ENCODE results near the gene LOXL3. TPM values are rescaled to one million over a fixed set of nuclear protein-coding genes. Genes with fewer than 3 reads are reported as not detected.

Gene LOXL3
- total RNA-seq, 1 donor from 2014 or later = 8.1 TPM

GRCh38 chr2:74577448-74577847 lies 23.7 kb upstream of the LOXL3 start:
- H3K4me3 ChIP-seq = no peak overlapping the region
- TF ChIP-seq CTCF (IDR thresholded peaks at IDR 0.05) = no peak
- H3K36me3 ChIP-seq = no peaks in the 10 kb centered on the region
- intact Hi-C loops (cut with DNase I) = no loop called here
- H3K27me3 ChIP-seq = no peaks in the 10 kb centered on the region
- H3K4me1 ChIP-seq = peaks cover 22% of the 10 kb centered on the region
- DNase-seq (no peak), ATAC-seq (peak; percentile 85)
- peak overlapping the region; percentile 67 for H3K27ac ChIP-seq
- H3K9me3 ChIP-seq = no peaks in the 10 kb centered on the region

GRCh38 chr2:74576863-74577229 lies 23.1 kb upstream of the LOXL3 start:
- Histone ChIP-seq H3K4me3 (no peak overlapping the region), H3K27me3 (no peaks in the 10 kb centered on the region), H3K9me3 (no peaks in the 10 kb centered on the region), H3K36me3 (no peaks in the 10 kb centered on the region), H3K4me1 (peaks cover 22% of the 10 kb centered on the region), H3K27ac (peak overlapping the region; percentile 67)
- ATAC-seq (peak; percentile 86), DNase-seq (no peak)
- intact Hi-C loops (cut with DNase I) = no loop called here
- TF ChIP-seq CTCF (IDR thresholded peaks at IDR 0.05) = no peak

GRCh38 chr2:74576211-74576862 lies 22.6 kb upstream of the LOXL3 start:
- intact Hi-C loops (cut with DNase I) = no loop called here
- DNase-seq (no peak), ATAC-seq (no peak)
- Histone ChIP-seq H3K4me3 (no peak overlapping the region), H3K4me1 (peaks cover 22% of the 10 kb centered on the region), H3K36me3 (no peaks in the 10 kb centered on the region), H3K27me3 (no peaks in the 10 kb centered on the region), H3K27ac (peak overlapping the region; percentile 45), H3K9me3 (no peaks in the 10 kb centered on the region)
- no peak for TF ChIP-seq CTCF (IDR thresholded peaks at IDR 0.05)

GRCh38 chr2:74575320-74575719 lies 21.6 kb upstream of the LOXL3 start:
- Histone ChIP-seq H3K36me3 (no peaks in the 10 kb centered on the region), H3K4me3 (no peak overlapping the region), H3K27ac (peak overlapping the region; percentile 20), H3K27me3 (no peaks in the 10 kb centered on the region), H3K9me3 (no peaks in the 10 kb centered on the region), H3K4me1 (peaks cover 22% of the 10 kb centered on the region)
- no peak for DNase-seq
- intact Hi-C loops (cut with DNase I) = no loop called here
- ATAC-seq = no peak
- TF ChIP-seq CTCF (IDR thresholded peaks at IDR 0.05) = no peak

GRCh38 chr2:74573747-74574562 lies 20.2 kb upstream of the LOXL3 start:
- peak; percentile 72 for ATAC-seq
- Histone ChIP-seq H3K9me3 (no peaks in the 10 kb centered on the region), H3K27me3 (no peaks in the 10 kb centered on the region), H3K4me3 (no peak overlapping the region), H3K36me3 (no peaks in the 10 kb centered on the region), H3K27ac (peak overlapping the region; percentile 20), H3K4me1 (peaks cover 22% of the 10 kb centered on the region)
- intact Hi-C loops (cut with DNase I) = no loop called here
- TF ChIP-seq CTCF (IDR thresholded peaks at IDR 0.05) = no peak
- no peak for DNase-seq
